GM19099 (cell line): ENCODE data around the gene ARID1A.

ENCODE experiments used
- POLR2A ChIP-seq: IDR thresholded peaks from 3 replicates; pipeline ENCODE4 v1.6.1; 2011; ENCODE audit warnings: low read depth; ENCODE audit not compliant: insufficient read length; ENCODE audit errors: extremely low read depth

ARID1A gene

GRCh38 chr1:26696119-26696653 lies 371 bp downstream of the ARID1A start:
- peak; percentile 4 for TF ChIP-seq POLR2A

DNA sequence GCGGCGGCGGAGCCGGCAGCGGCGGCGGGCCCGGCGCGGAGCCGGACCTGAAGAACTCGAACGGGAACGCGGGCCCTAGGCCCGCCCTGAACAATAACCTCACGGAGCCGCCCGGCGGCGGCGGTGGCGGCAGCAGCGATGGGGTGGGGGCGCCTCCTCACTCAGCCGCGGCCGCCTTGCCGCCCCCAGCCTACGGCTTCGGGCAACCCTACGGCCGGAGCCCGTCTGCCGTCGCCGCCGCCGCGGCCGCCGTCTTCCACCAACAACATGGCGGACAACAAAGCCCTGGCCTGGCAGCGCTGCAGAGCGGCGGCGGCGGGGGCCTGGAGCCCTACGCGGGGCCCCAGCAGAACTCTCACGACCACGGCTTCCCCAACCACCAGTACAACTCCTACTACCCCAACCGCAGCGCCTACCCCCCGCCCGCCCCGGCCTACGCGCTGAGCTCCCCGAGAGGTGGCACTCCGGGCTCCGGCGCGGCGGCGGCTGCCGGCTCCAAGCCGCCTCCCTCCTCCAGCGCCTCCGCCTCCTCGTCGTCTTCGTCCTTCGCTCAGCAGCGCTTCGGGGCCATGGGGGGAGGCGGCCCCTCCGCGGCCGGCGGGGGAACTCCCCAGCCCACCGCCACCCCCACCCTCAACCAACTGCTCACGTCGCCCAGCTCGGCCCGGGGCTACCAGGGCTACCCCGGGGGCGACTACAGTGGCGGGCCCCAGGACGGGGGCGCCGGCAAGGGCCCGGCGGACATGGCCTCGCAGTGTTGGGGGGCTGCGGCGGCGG lies 1.0 kb downstream of the ARID1A start:
- TF ChIP-seq POLR2A = peak; percentile 43

- TF ChIP-seq POLR2A = no peak
Observed at GRCh38 chr1:26697431-26697977, 1.7 kb downstream of the ARID1A start.

DNA sequence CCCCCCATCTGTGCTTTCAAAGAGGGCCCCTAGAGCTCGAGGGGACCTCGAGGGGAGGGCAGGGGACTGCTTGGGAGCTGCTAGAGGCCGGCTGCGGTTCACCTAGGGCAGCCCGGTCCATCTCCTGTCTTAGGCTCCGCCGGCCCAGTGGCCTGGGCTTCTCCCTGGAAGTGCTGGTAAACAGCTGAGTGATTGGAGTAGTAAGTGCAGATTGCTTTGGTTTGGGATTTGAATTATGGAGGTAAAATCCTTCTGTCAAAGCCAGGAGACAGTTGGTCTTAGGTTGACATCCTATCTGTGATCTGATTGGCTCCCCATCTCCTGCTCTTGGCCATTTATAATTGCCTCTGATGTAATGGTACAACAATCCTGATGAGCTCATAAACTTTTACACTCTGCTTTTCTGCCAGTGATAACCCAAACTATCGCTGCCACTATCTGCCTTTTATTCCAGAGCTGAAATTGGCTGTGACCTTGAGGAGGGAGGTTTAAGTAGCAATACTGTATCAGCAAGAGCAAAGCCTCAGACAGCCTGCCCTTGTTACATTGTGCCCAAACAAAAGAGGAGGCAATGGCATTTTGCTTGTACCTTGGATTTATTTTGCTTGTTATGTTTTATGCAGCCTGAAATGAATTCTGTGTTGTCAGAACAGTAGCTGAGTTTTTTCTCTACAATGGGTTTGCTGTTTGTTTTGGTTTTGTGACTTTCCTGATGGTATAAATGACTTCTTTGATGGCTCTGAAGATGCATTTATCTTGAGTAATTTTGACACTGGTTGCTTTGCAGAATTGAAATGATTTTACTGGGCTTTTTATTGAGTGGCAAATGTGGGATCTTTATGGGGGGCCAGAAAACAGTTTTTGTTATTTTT lies 2.4 kb downstream of the ARID1A start:
- peak; percentile 13 for TF ChIP-seq POLR2A

DNA sequence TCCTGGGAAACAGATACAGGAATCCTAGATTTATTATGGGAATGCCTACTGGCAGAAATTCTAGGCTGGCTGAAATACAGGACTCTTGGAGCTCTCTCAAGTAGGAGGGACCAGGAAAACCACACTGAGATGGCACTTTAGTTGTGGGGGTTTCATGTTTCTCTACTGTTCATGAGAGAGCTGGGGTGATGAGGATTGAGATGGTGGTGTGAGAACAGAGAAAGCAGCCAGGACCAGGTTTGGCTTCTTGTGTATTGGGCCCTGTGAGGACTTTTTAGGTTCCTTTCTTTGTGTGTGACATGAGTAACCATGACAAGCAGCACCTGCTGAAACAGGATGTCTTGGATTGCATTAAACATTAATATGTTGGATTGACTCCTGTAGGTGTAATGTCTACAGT lies 4.9 kb downstream of the ARID1A start:
- TF ChIP-seq POLR2A = no peak

GRCh38 chr1:26701266-26701994 lies 5.6 kb downstream of the ARID1A start:
- TF ChIP-seq POLR2A = no peak

GRCh38 chr1:26701995-26702679 lies 6.3 kb downstream of the ARID1A start:
- no peak for TF ChIP-seq POLR2A

GRCh38 chr1:26702680-26703038 lies 6.8 kb downstream of the ARID1A start:
- no peak for TF ChIP-seq POLR2A

DNA sequence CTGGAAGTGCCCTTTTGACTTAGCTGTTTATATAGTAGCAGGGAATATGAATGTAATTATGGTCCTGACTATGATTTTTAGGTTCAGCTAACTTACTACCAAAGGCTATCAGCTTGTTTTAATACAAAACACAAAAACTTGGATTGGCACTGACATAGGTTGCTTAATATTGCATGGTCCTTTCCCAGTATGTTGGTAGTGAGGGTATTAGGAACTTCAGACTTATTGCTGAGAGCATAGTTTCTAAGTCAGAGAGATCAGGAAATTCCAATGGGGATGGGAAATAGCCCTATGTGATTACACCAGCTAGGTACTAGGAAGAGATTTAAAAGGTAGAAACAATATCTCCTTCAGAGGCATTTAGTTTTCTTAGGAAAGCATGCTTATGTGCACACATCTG lies 7.7 kb downstream of the ARID1A start:
- no peak for TF ChIP-seq POLR2A

GRCh38 chr1:26704629-26705028 lies 8.8 kb downstream of the ARID1A start:
- no peak for TF ChIP-seq POLR2A

- TF ChIP-seq POLR2A = no peak
Observed at GRCh38 chr1:26705788-26706311, 10.0 kb downstream of the ARID1A start.

- no peak for TF ChIP-seq POLR2A
Observed at GRCh38 chr1:26706315-26706714, 10.5 kb downstream of the ARID1A start.

- no peak for TF ChIP-seq POLR2A
Observed at GRCh38 chr1:26710811-26711210, 15.0 kb downstream of the ARID1A start.

DNA sequence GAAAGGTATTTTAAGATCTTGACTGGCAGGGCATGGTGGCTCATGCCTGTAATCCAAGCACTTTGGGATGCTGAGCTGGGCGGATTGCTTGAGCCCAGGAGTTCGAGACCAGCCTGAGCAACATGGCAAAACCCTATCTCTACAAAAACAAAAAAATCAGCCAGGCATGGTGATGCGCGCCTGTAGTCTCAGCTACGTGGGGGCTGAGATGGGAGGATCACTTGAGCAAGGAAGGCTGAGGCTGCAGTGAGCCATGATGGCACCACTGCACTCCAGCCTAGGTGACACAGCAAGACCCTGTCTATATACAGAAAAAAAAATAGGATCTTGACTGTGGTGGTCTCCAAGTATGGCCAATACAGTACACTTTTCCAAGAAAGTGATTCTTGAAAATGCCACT lies 16.0 kb downstream of the ARID1A start:
- no peak for TF ChIP-seq POLR2A
